ENCODE results near the gene IQCK.
A peak's percentile ranks its signal among the peaks of the same experiment; 100 is the strongest.
"Not testable (repeated sequence)": the region's sequence is repeated elsewhere in the genome, so short reads cannot be mapped to it uniquely, and the experiment has no call there.

IQCK gene

GRCh38 chr16:19717741-19718623 is at the start of gene IQCK, which contains the start of gene KNOP1:
TSS of gene IQCK (plus strand) at chr16:19718271. CDS start at chr16:19718307, 36 bp downstream.
TSS of gene KNOP1 (minus strand) at chr16:19718227. CDS start at chr16:19715035, 3,192 bp downstream.
- peak; percentile 89 for DNase-seq

GRCh38 chr16:19672378-19672777 is 45.7 kb upstream of the IQCK start:
- no peak for DNase-seq

GRCh38 chr16:19674485-19674884 is 43.6 kb upstream of the IQCK start:
- no peak for DNase-seq

GRCh38 chr16:19677402-19677801 is 40.7 kb upstream of the IQCK start:
- DNase-seq: no peak

GRCh38 chr16:19678804-19679203 is 39.3 kb upstream of the IQCK start:
- DNase-seq: no peak

GRCh38 chr16:19679281-19679680 is 38.8 kb upstream of the IQCK start:
- DNase-seq: not testable (repeated sequence)

GRCh38 chr16:19680881-19681340 is 37.2 kb upstream of the IQCK start:
- no peak for DNase-seq

- no peak for DNase-seq
These were observed 36.4 kb upstream of the IQCK start for GRCh38 chr16:19681637-19682036.

- DNase-seq: no peak
These were observed 34.4 kb upstream of the IQCK start for GRCh38 chr16:19683453-19684236.

- no peak for DNase-seq
These were observed 32.9 kb upstream of the IQCK start for GRCh38 chr16:19685176-19685575.

- no peak for DNase-seq
These were observed 30.8 kb upstream of the IQCK start for GRCh38 chr16:19687279-19687678.

- DNase-seq: no peak
These were observed 29.6 kb upstream of the IQCK start for GRCh38 chr16:19688396-19689024.

GRCh38 chr16:19689342-19689741 is 28.7 kb upstream of the IQCK start:
- DNase-seq: no peak

- peak; percentile 21 for DNase-seq
These were observed 27.9 kb upstream of the IQCK start for GRCh38 chr16:19690196-19690595.

- DNase-seq: no peak
These were observed 26.8 kb upstream of the IQCK start for GRCh38 chr16:19691161-19691711.

GRCh38 chr16:19694989-19695388 is 23.1 kb upstream of the IQCK start:
- DNase-seq: no peak

- DNase-seq: peak; percentile 85
These were observed 21.7 kb upstream of the IQCK start for GRCh38 chr16:19696328-19696727.

GRCh38 chr16:19696961-19697360 is 21.1 kb upstream of the IQCK start:
- peak; percentile 16 for DNase-seq

- DNase-seq: no peak
These were observed 20.2 kb upstream of the IQCK start for GRCh38 chr16:19697756-19698318.

- no peak for DNase-seq
These were observed 19.3 kb upstream of the IQCK start for GRCh38 chr16:19698480-19699465.

GRCh38 chr16:19699472-19699871 is 18.6 kb upstream of the IQCK start:
- DNase-seq: no peak
